ENCODE results near the gene PLVAP.
"Not testable (repeated sequence)": the region's sequence is repeated elsewhere in the genome, so short reads cannot be mapped to it uniquely, and the experiment has no call there.

The PLVAP gene

GRCh38 chr19:17390665-17391370 lies 13.7 kb upstream of the PLVAP start:
- Mint-ChIP-seq H3K27ac (no peak overlapping the region), H3K9me3 (peaks cover 3% of the 10 kb centered on the region), H3K4me1 (peaks cover 30% of the 10 kb centered on the region), H3K4me3 (peak overlapping the region; percentile 81), H3K27me3 (peaks cover 55% of the 10 kb centered on the region), H3K36me3 (peaks cover 4% of the 10 kb centered on the region)
- CTCF ChIA-PET, result interaction anchor here (0.7 to 7.8 kb wide), 4 partner anchors 43 to 110 kb away, joined by 3 to 52 read pairs (median 9); no protein-coding TSS in a partner anchor
- peak; percentile 92 for DNase-seq

GRCh38 chr19:17389957-17390664 lies 13.0 kb upstream of the PLVAP start:
- DNase-seq, result peak; percentile 33
- Mint-ChIP-seq H3K4me3 (peak overlapping the region; percentile 81), H3K27ac (no peak overlapping the region), H3K27me3 (peaks cover 57% of the 10 kb centered on the region), H3K36me3 (peaks cover 3% of the 10 kb centered on the region), H3K9me3 (peaks cover 3% of the 10 kb centered on the region), H3K4me1 (peaks cover 26% of the 10 kb centered on the region)
- CTCF ChIA-PET, result interaction anchor here (1.2 to 7.8 kb wide), 5 partner anchors 43 to 96 kb away, joined by 3 to 52 read pairs (median 8); no protein-coding TSS in a partner anchor

GRCh38 chr19:17389288-17389687 lies 12.1 kb upstream of the PLVAP start:
- DNase-seq, result no peak
- Mint-ChIP-seq H3K27me3 (peaks cover 57% of the 10 kb centered on the region), H3K27ac (no peak overlapping the region), H3K36me3 (no peaks in the 10 kb centered on the region), H3K4me1 (peaks cover 21% of the 10 kb centered on the region), H3K9me3 (peaks cover 3% of the 10 kb centered on the region), H3K4me3 (no peak overlapping the region)
- CTCF ChIA-PET, result interaction anchor here (0.8 to 7.8 kb wide), 10 partner anchors 9 to 106 kb away, joined by 3 to 52 read pairs (median 4); partner anchors contain the start of gene MVB12A

GRCh38 chr19:17385878-17386611 lies 8.9 kb upstream of the PLVAP start:
- Mint-ChIP-seq H3K4me1 (peaks cover 24% of the 10 kb centered on the region), H3K9me3 (peaks cover 3% of the 10 kb centered on the region), H3K36me3 (no peaks in the 10 kb centered on the region), H3K4me3 (no peak overlapping the region), H3K27me3 (peaks cover 43% of the 10 kb centered on the region), H3K27ac (no peak overlapping the region)
- peak; percentile 74 for DNase-seq
- CTCF ChIA-PET, result interaction anchor here (0.7 to 7.8 kb wide), 29 partner anchors 8 to 614 kb away, joined by 3 to 52 read pairs (median 4); partner anchors contain the start of genes ANKLE1, CCDC194, DDA1 and MVB12A

GRCh38 chr19:17380426-17381138 lies 3.4 kb upstream of the PLVAP start:
- DNase-seq, result no peak
- Mint-ChIP-seq H3K27me3 (peaks cover 48% of the 10 kb centered on the region), H3K9me3 (peaks cover 7% of the 10 kb centered on the region), H3K27ac (no peak overlapping the region), H3K4me1 (peaks cover 19% of the 10 kb centered on the region), H3K36me3 (peaks cover 4% of the 10 kb centered on the region), H3K4me3 (no peak overlapping the region)
- CTCF ChIA-PET, result interaction anchor here (0.9 kb wide), 1 partner anchor 8 kb away, joined by 4 read pairs; no protein-coding TSS in a partner anchor

- Mint-ChIP-seq H3K27ac (no peak overlapping the region), H3K27me3 (peaks cover 51% of the 10 kb centered on the region), H3K36me3 (peaks cover 4% of the 10 kb centered on the region), H3K4me3 (no peak overlapping the region), H3K4me1 (peaks cover 19% of the 10 kb centered on the region), H3K9me3 (peaks cover 7% of the 10 kb centered on the region)
- CTCF ChIA-PET, result no interaction called here
- DNase-seq, result no peak
Observed at GRCh38 chr19:17379221-17379631, 2.1 kb upstream of the PLVAP start.

GRCh38 chr19:17378271-17378670 lies 1.1 kb upstream of the PLVAP start:
- CTCF ChIA-PET, result no interaction called here

GRCh38 chr19:17370026-17370587 lies 7.0 kb downstream of the PLVAP start:
- no peak overlapping the region for H3K4me3 Mint-ChIP-seq
- no peak for DNase-seq
- CTCF ChIA-PET, result no interaction called here
- H3K27ac Mint-ChIP-seq, result peak overlapping the region; percentile 38
- peaks cover 9% of the 10 kb centered on the region for H3K4me1 Mint-ChIP-seq
- H3K27me3 Mint-ChIP-seq, result peaks cover 35% of the 10 kb centered on the region
- no peaks in the 10 kb centered on the region for H3K9me3 Mint-ChIP-seq
- H3K36me3 Mint-ChIP-seq, result no peaks in the 10 kb centered on the region

More at GRCh38 chr19:17378271-17378670, 1.1 kb upstream of the PLVAP start:
- H3K4me1 Mint-ChIP-seq, result peaks cover 14% of the 10 kb centered on the region
- H3K27me3 Mint-ChIP-seq, result peaks cover 56% of the 10 kb centered on the region
- DNase-seq, result no peak
- H3K36me3 Mint-ChIP-seq, result peaks cover 4% of the 10 kb centered on the region
- no peak overlapping the region for H3K27ac Mint-ChIP-seq
- no peak overlapping the region for H3K4me3 Mint-ChIP-seq
- H3K9me3 Mint-ChIP-seq, result peaks cover 7% of the 10 kb centered on the region

- peaks cover 24% of the 10 kb centered on the region for H3K27me3 Mint-ChIP-seq
- peaks cover 7% of the 10 kb centered on the region for H3K4me1 Mint-ChIP-seq
- H3K27ac Mint-ChIP-seq, result no peak overlapping the region
- no peaks in the 10 kb centered on the region for H3K9me3 Mint-ChIP-seq
- H3K4me3 Mint-ChIP-seq, result no peak overlapping the region
- CTCF ChIA-PET, result no interaction called here
- no peak for DNase-seq
- no peaks in the 10 kb centered on the region for H3K36me3 Mint-ChIP-seq
Observed at GRCh38 chr19:17365361-17365760, 11.8 kb downstream of the PLVAP start.

- CTCF ChIA-PET, H3K4me1 Mint-ChIP-seq, H3K9me3 Mint-ChIP-seq, H3K36me3 Mint-ChIP-seq, H3K27ac Mint-ChIP-seq, DNase-seq, H3K4me3 Mint-ChIP-seq: not testable (repeated sequence)
- peaks cover 26% of the 10 kb centered on the region for H3K27me3 Mint-ChIP-seq
Observed at GRCh38 chr19:17363852-17364605, 13.1 kb downstream of the PLVAP start.

- H3K9me3 Mint-ChIP-seq, result no peaks in the 10 kb centered on the region
- H3K36me3 Mint-ChIP-seq, result no peaks in the 10 kb centered on the region
- no peak overlapping the region for H3K27ac Mint-ChIP-seq
- no peaks in the 10 kb centered on the region for H3K4me1 Mint-ChIP-seq
- CTCF ChIA-PET, result no interaction called here
- H3K4me3 Mint-ChIP-seq, result no peak overlapping the region
- DNase-seq, result no peak
- peaks cover 21% of the 10 kb centered on the region for H3K27me3 Mint-ChIP-seq
Observed at GRCh38 chr19:17359905-17360800, 17.0 kb downstream of the PLVAP start.

- no peak for DNase-seq
- CTCF ChIA-PET, result interaction anchor here (1.2 kb wide), 1 partner anchor 13 kb away, joined by 6 read pairs; no protein-coding TSS in a partner anchor
- Mint-ChIP-seq H3K9me3 (no peaks in the 10 kb centered on the region), H3K27me3 (peaks cover 19% of the 10 kb centered on the region), H3K4me3 (no peak overlapping the region), H3K4me1 (no peaks in the 10 kb centered on the region), H3K36me3 (no peaks in the 10 kb centered on the region), H3K27ac (no peak overlapping the region)
Observed at GRCh38 chr19:17358395-17358794, 18.7 kb downstream of the PLVAP start.
